Measurements from ENCODE around the gene ALPP.

DNA sequence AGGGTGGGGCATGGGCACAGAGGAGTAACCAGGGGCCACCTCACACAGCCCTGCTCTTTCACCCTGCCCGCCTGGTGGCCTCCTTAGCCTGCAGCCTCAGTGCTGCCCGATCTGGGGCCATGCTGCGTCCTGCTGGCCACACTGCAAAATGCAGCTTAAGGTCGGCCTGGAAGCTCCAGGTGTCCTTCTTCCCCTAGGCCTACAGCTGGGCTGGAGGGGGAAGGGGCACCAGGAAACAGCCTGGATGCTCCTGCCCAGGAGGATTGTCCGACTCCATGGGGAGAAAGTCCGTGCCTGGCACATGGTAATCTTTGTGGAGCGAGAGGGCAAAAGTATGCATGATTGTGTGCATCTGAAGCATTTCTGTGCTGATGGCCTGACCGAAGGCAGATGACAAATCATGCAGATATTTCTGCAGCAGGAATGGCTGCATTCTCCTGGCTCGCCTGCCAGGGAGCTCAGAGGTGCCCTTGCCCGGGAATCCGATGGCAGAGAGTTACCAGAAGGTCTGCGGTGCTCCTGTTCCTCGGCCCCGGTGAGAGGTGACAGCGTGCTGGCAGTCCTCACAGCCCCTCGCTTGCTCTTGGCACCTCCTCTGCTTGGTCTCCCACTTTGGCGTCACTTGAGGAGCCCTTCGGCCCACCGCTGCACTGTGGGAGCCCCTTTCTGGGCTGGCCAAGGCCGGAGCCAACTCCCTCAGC is 12.8 kb upstream of the ALPP start:
- TF ChIP-seq, protein P1, sequence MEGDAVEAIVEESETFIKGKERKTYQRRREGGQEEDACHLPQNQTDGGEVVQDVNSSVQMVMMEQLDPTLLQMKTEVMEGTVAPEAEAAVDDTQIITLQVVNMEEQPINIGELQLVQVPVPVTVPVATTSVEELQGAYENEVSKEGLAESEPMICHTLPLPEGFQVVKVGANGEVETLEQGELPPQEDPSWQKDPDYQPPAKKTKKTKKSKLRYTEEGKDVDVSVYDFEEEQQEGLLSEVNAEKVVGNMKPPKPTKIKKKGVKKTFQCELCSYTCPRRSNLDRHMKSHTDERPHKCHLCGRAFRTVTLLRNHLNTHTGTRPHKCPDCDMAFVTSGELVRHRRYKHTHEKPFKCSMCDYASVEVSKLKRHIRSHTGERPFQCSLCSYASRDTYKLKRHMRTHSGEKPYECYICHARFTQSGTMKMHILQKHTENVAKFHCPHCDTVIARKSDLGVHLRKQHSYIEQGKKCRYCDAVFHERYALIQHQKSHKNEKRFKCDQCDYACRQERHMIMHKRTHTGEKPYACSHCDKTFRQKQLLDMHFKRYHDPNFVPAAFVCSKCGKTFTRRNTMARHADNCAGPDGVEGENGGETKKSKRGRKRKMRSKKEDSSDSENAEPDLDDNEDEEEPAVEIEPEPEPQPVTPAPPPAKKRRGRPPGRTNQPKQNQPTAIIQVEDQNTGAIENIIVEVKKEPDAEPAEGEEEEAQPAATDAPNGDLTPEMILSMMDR (IDR thresholded peaks at IDR 0.05): peak in 4 of 6 experiments; percentile 7 to 54 (median 48)
- no peak for TF ChIP-seq POLR2A (IDR thresholded peaks at IDR 0.05)

Measured in Peyer's patch (tissue), 4 donors.